IPS DF 19.7 (cell line): ENCODE results near the gene SNX30.

ENCODE experiments used
- DNase-seq: peaks from one replicate; pipeline ENCODE4 v3.0.0-alpha.2; 2013; ENCODE audit warnings: low read depth, low spot score

SNX30 gene

DNA sequence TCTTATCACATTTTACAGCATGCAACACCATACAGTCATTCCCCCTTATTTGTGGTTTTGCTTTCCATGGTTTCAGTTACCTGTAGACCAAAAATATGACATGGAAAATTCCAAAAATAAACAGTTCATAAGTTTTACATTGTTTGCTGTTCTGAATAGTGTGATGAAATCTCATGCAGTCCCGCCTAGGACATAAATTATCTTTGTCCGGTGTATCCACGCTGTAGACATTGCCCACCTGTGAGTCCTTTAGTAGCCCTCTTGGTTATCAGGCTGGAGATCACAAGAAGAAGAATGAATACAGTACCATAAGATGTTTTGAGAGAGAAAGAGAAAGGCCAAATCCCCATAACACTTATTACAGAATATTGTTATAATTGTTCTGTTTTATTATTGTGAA is 72.1 kb downstream of the SNX30 start:
- DNase-seq, result no peak

DNA sequence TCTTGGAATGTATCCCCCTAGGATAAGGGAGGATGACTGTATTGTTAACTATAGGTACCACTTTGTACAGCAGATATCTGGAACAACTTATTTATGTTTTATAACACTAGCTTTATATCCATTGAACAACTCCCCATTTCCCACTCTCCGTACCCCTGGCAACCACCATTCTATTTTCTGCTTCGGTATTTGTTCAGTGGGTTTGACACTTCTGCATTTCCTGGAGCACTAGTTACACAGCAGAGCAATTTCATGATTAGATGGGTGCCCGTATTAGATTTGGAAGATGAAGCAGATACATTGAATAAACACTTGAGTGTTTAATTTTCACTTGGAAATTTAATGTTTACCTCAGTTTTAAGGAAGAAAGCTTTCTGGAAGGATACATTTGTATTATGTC is 72.7 kb downstream of the SNX30 start:
- DNase-seq, result no peak

DNA sequence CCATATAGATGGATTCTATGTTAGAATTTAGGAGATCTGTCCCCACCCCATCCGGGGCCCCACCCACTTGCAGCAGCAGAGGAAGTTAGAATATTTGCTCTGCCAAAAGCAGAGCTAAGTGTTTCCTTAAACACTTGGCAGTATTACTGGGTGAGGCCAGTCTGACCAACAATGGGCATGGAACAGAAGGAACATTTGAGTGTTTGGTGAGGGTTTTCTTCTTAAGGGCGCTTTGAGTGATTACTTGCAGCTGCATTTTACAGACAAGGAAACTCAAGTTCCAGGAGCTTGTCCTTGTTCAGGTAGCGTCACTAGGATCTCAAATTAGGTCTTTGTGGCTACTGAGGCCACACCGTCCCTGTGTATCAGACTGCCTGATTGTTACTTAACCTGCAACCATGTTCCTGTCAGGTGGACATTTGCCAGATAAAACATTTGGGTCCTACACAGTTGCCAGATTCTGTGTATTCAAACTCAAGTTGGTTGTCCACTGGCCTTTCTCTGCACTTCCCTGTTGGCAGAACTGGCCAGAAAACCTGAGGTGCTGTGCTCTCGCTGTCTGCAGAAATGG is 80.8 kb downstream of the SNX30 start:
- DNase-seq, result no peak

DNA sequence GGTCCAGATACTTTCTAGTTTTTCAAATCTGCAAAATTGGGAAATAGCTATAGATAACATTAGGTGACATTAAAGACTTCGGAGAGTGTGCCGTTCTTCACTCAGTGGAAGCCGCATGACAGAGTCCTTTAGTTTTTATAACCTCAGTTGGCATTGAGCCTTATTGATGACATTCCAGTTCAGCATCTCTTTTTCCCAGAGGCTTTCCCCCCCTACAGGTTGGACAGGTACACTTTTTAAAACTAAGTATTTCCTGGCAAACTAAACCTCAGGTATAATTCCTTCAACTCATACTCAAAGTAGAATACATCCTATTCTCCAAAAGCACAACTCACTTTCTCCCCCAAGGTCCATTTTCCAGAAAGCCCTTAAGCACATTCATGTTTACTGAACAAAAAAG is 81.4 kb downstream of the SNX30 start:
- DNase-seq, result no peak

DNA sequence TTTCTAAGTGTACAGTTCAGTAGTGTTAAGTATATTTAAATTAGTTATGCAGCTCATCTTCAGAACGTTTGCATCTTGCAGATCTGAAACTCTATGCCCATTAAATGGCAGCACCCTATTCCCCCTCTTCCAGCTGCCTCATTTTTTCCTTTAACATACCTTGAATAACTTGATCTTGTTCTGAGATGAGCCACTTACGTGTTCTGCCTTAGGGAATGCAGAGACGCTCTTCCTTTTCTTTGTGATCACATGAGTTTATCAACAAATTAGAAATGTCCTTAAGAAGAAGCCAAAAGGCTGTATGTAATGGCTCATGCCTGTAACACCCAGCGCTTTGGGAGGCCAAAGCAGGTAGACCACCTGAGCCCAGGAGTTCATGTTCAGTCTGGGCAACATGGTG is 82.5 kb downstream of the SNX30 start:
- no peak for DNase-seq

DNA sequence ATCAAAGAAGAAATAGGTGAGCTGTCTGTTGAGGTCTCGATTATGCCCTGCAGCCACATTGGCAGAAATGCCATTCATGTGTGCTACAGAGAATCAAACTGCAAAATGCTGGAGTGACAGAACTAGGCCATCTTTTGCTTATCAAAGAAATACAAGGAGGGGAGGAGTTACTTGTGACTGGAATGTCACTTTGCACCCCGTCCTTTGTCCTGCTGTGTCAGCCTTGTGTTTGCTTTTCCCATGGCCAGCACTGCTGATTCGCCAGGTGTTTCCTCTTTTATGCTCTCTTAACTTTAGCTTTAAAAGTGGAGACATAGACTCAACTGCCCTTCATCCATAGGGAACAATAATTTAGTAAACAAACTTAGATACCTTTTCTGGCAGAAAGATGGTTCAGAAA is 85.8 kb downstream of the SNX30 start:
- no peak for DNase-seq

DNA sequence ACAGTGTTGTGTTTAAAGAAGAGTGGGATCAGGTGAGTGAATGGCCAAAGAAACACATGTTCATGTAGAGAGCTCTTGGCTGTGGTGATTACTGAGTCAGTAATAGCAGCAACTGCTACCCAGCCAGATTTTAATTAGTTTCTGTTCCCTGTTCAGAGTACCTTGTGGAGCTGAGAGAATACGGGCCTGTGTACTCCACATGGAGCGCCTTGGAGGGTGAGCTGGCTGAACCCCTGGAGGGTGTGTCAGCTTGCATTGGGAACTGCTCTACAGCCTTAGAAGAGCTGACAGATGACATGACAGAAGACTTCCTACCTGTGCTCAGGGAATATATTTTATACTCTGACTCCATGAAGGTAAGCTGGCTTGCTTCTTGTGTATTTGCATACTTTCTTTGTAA is 87.8 kb downstream of the SNX30 start:
- no peak for DNase-seq

DNA sequence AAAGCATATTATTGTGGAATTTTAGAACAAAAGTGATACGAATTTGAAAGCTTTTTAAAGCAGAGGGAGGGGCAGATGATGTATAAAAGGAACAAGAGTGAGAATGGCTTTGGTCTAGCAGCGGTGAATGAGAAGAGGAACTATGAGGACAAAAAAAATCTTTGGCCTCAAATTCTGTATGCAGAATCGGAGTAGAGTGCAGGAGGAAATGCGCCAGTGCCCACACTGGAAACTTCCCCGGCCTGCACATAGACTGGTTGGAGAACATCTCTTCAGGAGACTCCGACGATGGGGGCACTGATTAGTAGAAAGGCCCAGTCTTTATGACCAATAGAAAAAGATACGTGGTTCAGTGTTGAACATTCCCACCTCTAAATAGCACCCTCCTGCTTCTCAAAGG is 88.8 kb downstream of the SNX30 start:
- DNase-seq, result no peak

DNA sequence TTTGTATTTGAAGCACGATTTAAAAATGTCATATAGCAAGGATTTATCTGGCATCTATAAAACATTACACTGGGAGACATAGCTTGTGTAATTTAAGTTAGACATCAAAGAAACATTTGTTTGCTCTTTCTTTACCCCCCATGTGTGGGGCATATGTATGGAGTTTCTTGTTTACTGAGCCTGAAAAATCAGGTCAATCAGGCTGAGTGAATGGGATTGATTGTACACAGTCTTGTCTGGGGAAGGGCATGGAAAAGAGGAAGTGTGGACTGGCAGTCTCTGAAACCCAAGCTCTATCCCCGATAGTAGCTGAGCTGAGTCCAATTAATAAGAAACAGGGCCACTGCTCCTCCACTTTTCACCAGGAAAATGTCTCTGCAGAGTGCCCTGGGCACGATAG is 90.7 kb downstream of the SNX30 start:
- DNase-seq, result no peak

DNA sequence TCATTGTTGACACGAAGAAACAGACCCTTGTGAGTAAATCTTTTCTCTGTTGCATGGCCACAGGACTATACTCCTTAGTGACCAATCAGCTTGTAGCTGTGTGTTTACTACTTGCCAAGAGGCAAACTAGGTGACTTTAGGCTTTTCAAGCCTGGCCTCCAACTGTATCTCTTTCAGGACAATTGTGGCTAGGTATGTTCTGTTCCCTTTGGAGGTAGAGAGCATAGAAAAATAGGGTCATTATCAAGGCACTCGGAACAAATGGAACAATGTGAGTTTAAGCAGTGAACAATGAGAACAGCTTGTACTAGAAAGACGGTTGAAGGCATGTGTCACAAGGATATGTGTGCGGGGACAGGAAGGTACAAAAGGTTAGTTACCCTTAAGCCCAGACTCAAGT is 92.0 kb downstream of the SNX30 start:
- DNase-seq, result no peak

DNA sequence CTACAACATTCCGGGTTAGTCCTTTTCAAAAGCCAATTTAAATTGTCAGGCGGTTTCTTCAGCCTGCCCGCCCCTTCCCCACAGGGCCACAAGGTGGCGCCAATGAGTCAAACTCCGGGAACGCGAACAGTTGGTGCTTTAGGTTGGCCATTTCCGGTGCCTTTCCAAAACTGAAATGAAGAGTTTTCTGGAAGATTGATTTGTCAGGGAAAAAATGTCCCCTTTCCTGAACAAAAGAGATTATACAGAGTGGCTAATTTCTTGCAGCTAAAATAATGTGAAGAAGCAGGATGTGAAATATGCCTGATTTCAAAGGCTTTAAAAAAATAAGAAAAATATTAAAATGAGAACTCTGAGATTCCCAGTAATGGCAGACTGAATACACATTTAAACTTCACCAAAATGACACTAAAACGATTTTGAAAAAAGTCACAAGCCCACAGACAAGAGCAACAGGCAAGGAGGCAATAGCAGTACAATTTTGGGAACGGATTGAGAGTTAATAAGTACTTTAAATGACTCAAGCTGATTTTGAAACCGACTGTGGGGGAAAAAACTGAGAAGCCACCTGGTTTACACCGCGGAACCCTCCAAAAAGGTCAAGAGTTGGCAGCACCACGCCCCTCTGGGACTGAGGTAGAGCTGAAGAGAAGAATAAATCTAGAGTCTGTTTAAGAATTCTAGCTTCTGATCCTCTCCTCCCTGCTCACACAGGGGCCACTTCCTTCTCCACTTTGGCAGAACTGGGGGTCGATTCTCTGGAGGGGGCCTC is 94.4 kb downstream of the SNX30 start:
- no peak for DNase-seq

DNA sequence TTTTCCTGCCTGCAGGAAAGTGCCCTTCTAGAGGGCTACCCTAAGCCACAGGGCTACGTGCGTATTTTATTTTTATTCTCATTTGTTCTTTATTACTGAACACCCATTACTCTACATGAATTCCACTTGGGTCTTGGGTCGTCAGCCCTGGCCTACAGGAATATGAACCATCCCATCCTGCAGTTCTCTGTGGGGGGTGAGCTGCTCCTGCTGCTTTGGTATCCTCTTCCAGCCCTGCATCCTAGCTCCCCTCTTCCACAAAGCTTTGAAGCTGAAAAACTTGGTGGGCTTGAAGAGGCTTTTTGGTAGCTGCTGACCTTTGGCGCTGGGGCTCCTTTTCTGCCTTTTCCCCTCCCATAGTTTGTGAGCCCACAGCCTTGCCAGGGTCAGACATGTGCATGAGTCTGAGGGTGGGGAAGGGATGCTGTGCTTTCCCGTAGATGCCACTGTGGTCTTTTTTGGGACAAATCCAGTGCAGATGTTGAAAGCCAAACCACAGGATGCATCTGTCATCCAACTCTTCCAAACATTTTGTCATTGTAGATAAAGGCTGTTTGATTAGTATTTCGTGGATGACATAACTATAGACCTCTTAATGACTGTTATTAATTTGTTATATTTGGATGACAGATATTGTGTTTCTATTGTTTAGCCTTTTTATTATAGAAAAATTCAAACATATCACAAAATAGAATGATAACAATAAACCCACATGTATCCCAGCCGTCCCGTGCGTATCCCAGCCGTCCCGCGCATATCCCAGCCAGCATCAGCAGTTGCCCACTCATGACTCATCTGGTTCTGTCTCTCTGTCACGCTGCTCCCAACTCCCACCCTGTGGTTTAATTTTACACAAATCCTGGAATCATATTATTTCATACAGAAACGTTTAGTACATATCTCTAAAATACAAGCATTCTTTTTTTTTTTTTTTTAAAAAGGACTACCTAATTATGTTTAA is 96.2 kb downstream of the SNX30 start:
- DNase-seq, result no peak

DNA sequence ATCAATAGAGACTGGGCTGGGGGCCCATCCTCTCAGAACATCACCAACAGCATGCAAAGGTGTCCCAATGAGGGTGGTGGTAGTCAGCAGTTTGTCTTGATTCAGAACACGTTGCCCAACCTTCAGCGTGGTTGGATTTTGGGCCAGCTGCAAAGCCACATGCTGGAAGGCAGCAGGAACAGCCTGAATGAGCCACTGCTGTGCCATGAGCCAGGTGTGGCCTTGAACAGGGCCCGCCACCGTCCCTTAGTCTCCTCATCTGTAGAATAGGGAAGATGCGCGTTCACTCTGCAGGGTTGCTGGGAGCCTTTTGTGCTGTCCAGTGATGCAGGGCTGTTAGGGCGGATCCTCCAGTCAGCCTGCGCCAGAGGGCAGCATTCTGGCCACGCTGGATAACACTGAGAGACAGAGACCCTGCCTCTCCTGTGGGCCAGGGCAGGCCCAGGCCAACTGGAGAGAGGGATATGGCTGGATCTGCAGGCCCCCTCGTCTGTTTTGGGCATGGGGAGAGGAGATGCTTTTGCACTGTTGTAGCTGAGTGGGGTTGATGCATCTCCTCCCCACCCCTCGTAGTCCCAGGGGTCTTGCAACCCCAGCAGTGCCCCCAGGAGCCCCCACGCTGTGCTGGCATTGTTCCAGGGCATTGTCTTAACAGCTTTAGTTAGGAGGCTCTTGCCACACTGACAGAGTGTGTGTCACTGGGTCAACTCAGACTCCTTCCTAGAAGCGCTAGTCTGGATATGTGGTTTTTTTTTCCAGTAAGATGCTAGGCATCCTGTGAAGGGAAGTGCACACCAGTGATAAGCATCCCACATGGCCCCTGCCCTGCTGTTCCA is 98.0 kb downstream of the SNX30 start:
- no peak for DNase-seq

DNA sequence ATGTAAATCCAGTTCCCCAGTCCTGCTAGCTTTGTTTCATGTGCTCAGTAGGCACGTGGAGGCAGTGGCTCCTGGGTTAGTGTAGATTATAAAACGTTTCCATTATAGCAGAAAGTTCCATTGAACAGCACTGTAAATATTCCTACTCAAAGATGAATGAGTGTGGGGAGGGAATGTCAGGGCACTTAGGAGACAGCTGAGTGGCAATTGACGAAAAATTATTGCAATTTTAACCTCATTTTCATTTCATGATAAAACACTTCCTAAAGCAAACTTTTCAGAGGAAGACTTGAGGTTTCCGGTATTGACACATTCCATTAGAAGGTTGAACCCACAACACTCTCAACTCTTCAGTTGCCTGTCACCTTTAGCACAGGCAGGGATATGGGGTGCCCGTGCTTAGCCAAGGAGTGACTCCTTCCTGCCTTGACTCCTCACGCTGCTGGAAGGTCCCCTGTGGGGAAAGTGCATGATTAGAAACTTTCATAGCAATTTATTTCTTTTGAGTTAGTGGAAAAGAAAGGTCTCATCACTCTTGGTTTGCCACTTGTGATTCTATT is 98.9 kb downstream of the SNX30 start:
- no peak for DNase-seq

DNA sequence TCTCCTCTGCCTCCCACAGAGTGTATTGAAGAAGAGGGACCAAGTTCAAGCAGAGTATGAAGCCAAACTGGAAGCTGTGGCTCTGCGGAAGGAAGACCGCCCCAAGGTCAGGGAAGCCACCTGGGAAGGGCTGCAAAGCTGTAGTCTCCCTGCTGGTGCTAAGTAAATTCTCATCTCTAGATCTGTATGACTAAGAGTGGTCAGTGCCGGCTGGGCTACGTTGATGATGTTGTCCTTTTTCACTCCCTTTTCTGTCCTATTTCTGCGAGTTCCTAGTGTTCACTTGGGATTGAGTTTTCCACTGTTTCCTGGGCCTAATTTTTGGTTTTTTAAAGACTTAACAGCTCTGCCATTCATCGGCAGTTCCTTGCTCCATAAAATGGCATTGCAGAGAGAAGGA is 100.3 kb downstream of the SNX30 start:
- no peak for DNase-seq

DNA sequence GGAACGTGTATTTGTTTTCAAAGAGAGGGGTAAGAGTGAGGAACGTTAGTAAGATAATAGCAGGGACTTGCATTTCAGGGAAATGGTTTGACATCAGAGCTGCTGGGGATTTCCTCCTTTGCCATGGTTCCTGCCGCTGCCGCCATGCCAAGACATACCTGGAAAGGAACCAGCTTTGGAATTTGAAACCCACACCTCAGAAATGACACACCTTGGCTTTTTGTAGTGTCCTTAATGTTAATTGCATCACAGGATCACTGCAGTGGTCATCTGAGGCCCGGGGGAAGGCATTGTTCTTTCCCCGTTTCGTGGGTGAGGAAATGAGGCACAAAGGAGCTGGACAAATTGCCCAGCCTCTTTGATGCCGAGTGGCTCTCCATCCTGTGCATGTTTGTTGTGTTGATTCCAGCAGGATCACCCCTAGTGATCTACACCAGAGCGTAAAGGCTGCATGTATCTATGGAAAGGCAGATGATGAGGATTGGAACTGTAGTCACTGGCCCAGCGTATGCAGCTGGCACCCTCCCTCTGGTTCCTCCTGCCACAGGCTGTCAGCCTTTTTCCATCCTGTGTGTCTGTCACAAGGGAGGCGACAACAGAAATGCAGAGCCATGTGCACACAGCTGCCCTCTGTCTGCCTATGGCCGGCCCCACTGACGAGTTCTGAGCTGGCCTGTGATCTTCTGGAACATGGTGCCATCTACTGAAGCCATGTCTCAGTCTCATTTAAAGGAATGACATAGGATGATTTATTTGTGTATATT is 102.4 kb downstream of the SNX30 start:
- no peak for DNase-seq

DNA sequence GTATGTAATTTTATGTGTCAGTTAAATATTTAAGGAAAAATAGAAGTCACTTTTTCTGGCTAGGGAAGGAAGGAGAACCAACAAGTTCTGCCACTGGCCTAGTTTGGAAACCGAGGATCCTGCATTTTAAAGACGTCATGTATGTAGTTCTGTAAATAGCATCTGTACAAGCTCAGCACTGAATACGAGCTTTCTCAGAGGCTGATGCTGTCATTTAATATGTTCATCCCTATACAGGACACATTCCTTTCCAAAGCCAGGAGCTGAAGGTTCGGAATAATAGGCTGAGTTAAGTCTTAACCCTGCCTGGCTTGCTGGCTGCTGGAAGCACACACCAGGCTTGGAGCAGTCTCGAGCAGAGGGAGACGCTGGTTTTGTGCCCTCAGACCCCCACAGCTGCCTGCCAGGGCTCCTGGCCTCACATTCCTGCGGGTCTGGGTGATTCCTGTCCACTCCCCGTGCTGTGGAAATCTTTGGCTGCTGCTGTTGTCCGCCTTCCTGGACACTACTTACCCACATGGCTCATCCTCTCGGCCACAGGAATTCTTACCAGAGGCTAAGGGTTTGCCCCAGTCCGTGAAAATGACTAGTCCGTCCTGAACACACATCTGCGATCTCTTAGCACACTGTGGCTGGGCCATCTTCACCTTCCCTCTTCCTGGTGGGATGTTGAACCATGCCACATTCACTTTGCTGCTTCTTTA is 103.5 kb downstream of the SNX30 start:
- no peak for DNase-seq

DNA sequence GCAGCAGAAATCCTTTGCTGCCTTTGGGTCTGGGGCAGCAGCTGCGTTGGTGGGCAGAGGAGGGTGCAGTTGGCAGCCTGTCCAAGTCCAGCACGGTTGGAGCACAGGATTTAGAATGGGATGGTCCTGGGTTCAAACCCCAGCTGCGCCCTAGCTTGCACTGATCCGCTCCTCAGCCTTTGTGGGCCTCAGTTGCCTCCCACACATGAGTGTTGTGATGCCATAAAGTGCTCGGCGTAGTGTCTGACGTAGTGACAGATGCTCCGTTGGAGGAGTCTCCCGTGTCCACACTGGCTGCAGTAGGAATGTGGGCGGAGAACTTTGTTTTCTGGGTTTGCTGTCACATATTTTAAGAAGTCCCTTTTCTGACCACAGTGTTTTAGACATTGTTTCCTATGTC is 104.1 kb downstream of the SNX30 start:
- DNase-seq, result no peak

DNA sequence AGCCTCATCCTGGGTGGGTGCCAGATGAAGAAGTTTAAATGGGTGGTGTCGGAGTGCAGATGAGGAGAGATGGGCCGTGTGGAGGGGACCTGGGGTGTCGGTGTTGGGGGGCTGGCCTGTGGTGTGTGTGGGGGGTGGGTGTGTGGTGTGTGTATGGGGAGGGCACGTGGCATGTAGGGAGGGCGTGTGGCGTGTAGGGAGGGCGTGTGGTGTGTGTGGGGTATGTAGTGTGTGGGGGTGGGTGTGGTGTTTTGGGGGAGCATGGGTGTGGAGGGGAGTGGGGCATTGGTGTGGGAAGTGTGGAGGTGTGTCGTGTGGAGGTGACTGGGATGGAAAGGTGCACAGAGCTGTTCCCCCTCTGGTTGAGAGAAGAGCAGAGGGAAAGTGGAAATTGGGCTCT is 105.6 kb downstream of the SNX30 start:
- DNase-seq, result no peak

DNA sequence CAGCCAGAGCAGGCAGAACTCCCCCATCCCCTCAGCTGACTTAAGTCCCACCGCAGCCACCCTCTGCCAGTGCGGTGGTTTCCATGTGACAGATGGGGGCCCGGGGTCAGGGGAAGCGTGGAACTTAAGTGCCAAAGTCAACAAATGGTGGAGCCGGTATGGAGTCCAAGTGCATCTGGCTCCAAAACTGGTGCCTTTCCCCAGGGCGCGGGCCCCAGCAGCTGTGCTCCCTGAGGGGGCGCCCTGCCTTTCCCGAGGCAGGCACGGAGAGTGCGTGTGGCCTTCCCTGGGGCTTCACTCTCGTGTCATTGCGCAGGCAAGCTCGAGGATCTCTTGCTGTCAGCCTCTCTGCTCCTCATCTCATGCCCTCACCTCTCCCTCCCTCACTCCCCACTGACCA is 106.3 kb downstream of the SNX30 start:
- no peak for DNase-seq
